Measurements from ENCODE around the gene CEP104. TPM values are rescaled to one million over a fixed set of nuclear protein-coding genes. Genes with fewer than 3 reads are reported as not detected.

The CEP104 gene
- total RNA-seq, 1 experiment from 2014 or later = 34.5 TPM

DNA sequence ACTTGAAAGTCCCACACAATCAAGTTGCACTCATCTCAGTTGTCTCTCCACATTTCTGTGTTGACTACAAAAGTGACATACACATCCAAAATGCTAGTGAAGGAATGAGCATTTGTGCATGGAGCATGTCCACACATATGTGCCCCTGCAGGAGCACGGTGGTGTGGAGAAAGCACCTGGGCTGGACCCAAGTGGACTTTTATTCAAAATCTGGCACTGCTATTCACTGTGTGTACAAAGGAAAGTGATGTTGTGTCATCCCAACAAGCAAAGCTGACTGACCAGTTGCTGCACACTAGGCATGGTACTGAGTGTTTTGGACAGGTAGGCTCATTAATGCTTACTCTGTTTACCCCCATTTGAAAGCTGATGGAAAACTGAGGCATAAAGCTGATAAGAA, 19.3 kb downstream of the CEP104 start:
- peaks cover 33 to 67% (median 40%) of the 10 kb centered on the region in 3 experiments for H3K36me3 Mint-ChIP-seq (ENCODE audit: insufficient read depth in 1 of 3, low read depth in 3 of 3)
- Histone ChIP-seq H3K18ac (ENCODE audit: insufficient read length, low read depth, low read length) (no peak overlapping the region), H3K79me1 (ENCODE audit: insufficient read depth, low read depth, low read length, poor library complexity, severe bottlenecking) (no peaks in the 10 kb centered on the region), H3K9me3 (ENCODE audit: control insufficient read depth, low read depth, low read length) (no peaks in the 10 kb centered on the region), H3K23ac (ENCODE audit: insufficient read length, low read depth, low read length) (no peak overlapping the region), H2BK5ac (ENCODE audit: insufficient read length, low read length) (no peak overlapping the region), H3K9ac (ENCODE audit: extremely low read depth, insufficient read length, low read length) (no peak overlapping the region), H2BK12ac (ENCODE audit: insufficient read length, low read depth, low read length) (no peak overlapping the region), H3K14ac (ENCODE audit: insufficient read depth, low read length) (no peak overlapping the region), H4K20me1 (ENCODE audit: control insufficient read depth, insufficient read depth, insufficient read length) (no peaks in the 10 kb centered on the region), H2BK15ac (ENCODE audit: low read depth, low read length) (no peak overlapping the region), H3K56ac (ENCODE audit: insufficient read length, low read depth, low read length) (no peak overlapping the region), H3K4me1 (ENCODE audit: insufficient read depth, low read length) (no peaks in the 10 kb centered on the region), H3T11ph (ENCODE audit: low read length) (no peak overlapping the region), H3K27ac (ENCODE audit: insufficient read length, low read depth, low read length) (no peak overlapping the region), H2AFZ (ENCODE audit: low read length) (no peak overlapping the region), H4K8ac (replicated peaks; ENCODE audit: insufficient read length, low read depth, low read length) (no peak overlapping the region), H4K5ac (ENCODE audit: insufficient read length, low read depth, low read length) (no peak overlapping the region), H2AK5ac (ENCODE audit: insufficient read length, low read length) (no peak overlapping the region), H3K79me2 (ENCODE audit: insufficient read depth, low read length) (no peaks in the 10 kb centered on the region), H3K23me2 (ENCODE audit: insufficient read length, low read depth, low read length, poor library complexity, severe bottlenecking) (no peaks in the 10 kb centered on the region), H3K4me2 (ENCODE audit: insufficient read depth, insufficient read length, low read length) (no peak overlapping the region), H2BK20ac (ENCODE audit: low read depth, low read length, poor library complexity, severe bottlenecking) (no peak overlapping the region), H2BK120ac (ENCODE audit: low read depth, low read length, poor library complexity, severe bottlenecking) (no peak overlapping the region), H3K27me3 (ENCODE audit: insufficient read depth, low read length) (no peaks in the 10 kb centered on the region), H3K4ac (ENCODE audit: low read depth, low read length) (no peak overlapping the region), H4K91ac (ENCODE audit: insufficient read length, low read depth, low read length) (no peak overlapping the region)
- DNase-seq = no peak
- no peaks in the 10 kb centered on the region for H3K27me3 Mint-ChIP-seq (ENCODE audit: low read depth)
- no CpG with 5 or more reads among the region's 1 CpG for WGBS (ENCODE audit: extremely low coverage, insufficient read length, low lambda C conversion rate)
- no peak overlapping the region for H3K27ac Mint-ChIP-seq
- no peak for TF ChIP-seq CTCF (conservative IDR thresholded peaks at IDR 0.05)
- peaks cover 4 to 5% of the 10 kb centered on the region in 2 experiments; a peak in 4 of 5 replicates for H3K9me3 Mint-ChIP-seq
- H3K4me3 Mint-ChIP-seq = no peak overlapping the region
- H3K4me1 Mint-ChIP-seq = no peaks in the 10 kb centered on the region

Measured in H9 (cell line).